ENCODE data around the gene SLC39A13.
"Not testable (repeated sequence)": the region's sequence is repeated elsewhere in the genome, so short reads cannot be mapped to it uniquely, and the experiment has no call there.

The SLC39A13 gene

DNA sequence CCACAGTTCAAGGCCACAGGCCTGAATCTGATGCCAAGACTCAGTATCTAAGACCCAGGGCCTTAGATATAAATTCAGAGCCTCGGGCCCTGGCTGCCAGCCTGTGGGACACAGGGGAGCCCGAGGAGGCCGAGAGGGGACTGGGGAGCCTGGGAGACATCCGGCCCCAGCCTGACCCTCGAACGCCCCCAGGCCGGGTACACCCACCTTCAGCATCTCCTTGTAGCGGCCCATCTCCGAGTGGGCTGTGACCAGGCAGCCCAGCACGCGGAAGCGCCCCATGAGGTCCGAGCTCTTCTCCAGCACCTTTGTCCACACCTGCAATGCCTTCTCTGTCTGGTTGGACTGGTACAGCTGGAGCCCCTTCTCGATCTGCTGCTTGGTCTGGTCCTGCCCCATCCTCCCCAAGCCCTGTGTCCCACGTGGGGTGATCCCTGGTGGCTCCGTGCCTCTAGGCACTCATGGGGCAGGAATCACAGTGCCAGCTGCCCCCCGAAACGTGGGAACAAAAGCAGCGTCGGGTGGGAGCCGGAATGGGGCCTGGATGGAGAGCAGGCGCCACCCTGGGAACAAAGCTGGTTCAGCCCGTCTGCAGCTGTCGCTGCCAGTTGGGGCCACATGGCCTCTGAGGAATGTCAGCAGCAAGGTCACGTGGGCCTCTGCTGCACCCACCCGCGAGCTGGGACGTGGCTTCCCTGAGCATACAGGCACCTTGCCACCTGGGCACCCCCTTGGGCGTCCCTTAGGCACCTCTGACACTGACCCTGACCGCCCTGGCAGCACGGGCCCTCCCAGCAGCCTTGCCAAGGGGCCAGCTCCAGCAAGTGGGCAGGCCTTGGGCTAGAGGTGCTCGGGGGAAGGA is 40.4 kb downstream of the SLC39A13 start, which contains the start of gene RAPSN:
TSS of gene RAPSN (minus strand) at position 571 of the 862 bp plus-strand sequence. CDS start at position 399, 172 bp downstream.
- no peak for DNase-seq (ENCODE audit: low read depth)
- H3K4me3 ChIP-seq (ENCODE audit: control insufficient read depth, low read depth, low read length): no peak within 1 kb of the TSS
- TF ChIP-seq, protein P1, sequence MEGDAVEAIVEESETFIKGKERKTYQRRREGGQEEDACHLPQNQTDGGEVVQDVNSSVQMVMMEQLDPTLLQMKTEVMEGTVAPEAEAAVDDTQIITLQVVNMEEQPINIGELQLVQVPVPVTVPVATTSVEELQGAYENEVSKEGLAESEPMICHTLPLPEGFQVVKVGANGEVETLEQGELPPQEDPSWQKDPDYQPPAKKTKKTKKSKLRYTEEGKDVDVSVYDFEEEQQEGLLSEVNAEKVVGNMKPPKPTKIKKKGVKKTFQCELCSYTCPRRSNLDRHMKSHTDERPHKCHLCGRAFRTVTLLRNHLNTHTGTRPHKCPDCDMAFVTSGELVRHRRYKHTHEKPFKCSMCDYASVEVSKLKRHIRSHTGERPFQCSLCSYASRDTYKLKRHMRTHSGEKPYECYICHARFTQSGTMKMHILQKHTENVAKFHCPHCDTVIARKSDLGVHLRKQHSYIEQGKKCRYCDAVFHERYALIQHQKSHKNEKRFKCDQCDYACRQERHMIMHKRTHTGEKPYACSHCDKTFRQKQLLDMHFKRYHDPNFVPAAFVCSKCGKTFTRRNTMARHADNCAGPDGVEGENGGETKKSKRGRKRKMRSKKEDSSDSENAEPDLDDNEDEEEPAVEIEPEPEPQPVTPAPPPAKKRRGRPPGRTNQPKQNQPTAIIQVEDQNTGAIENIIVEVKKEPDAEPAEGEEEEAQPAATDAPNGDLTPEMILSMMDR (conservative IDR thresholded peaks at IDR 0.05; ENCODE audit: control insufficient read depth, insufficient read depth, low read depth, low read length): no peak

DNA sequence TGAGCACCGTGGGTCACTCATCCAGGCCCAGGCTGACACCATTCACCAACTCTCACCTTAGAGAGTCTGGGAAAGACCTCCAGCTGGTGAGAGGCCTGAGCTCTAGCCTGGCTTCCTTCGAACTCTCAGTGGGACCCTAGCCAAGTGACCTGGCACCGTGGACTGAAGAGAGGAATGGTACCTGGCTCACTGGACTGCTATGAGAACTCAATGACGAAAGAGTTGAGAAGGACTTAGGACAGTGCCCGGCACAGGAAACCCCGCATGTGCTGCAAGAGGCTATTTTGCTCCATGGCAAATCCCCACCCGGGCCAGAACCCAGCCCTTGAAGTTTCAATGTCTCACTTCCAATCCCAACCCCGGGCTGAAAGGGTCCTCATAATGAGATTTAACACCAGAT is 41.2 kb downstream of the SLC39A13 start:
- DNase-seq (ENCODE audit: low read depth): no peak
- H3K4me3 ChIP-seq (ENCODE audit: control insufficient read depth, low read depth, low read length): no peak overlapping the region
- TF ChIP-seq, protein P1 (conservative IDR thresholded peaks at IDR 0.05; ENCODE audit: control insufficient read depth, insufficient read depth, low read depth, low read length): no peak

DNA sequence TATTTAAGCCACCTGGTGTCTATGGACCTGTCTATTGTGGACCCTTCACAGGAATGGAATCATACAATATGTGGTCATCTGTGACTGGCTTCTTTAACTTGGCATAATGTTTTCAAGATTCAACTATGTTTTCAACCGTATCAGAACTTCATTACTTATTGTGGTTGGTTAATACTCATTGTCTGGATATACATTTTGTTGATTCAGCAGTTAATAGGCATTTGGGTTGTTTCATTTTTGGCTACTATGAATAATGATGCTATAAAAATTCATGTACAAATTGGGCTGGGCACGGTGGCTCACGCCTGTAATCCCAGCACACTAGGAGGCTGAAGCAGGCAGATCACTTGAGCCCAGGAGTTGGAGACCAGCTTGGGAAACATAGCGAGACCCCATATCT is 43.0 kb downstream of the SLC39A13 start:
- DNase-seq (ENCODE audit: low read depth): no peak
- TF ChIP-seq, protein P1 (conservative IDR thresholded peaks at IDR 0.05; ENCODE audit: control insufficient read depth, insufficient read depth, low read depth, low read length): no peak
- H3K4me3 ChIP-seq (ENCODE audit: control insufficient read depth, low read depth, low read length): no peak overlapping the region

DNA sequence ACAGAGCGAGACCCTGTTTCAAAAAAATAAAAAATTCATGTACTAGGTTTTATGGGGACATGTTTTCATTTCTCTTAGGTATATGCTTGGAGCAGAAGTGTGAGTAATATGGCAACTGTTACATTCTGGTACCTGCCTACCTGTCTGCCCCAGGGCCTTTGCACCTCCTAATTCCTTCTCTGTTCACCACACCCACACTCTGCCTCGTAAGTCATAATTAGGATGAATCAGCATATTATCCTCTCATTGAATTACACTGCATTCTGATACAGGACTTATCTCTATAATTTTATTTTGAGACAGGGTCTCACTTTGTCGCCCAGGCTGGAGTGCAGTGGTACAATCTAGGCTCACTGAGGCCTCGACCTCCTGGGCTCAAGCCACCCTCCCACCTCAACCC is 43.6 kb downstream of the SLC39A13 start:
- no peak for DNase-seq (ENCODE audit: low read depth)
- TF ChIP-seq, protein P1 (conservative IDR thresholded peaks at IDR 0.05; ENCODE audit: control insufficient read depth, insufficient read depth, low read depth, low read length): no peak
- no peak overlapping the region for H3K4me3 ChIP-seq (ENCODE audit: control insufficient read depth, low read depth, low read length)

DNA sequence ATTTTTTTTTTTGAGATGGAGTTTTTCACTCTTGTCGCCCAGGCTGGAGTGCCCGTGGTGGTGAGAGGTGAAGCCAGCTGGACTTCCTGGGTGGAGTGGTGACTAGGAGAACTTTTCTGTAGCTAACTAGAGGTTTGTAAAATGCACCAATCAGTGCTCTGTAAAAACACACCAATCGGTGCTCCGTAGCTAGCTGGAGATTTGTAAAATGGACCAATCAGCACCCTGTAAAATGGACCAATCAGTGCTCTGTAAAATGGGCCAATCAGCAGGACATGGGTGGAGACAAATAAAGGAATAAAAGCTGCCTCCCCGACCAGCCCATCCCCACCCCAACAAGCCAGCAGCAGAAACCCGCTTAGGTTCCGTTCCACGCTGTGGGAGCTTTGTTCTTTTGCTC is 45.0 kb downstream of the SLC39A13 start:
- TF ChIP-seq, protein P1 (conservative IDR thresholded peaks at IDR 0.05; ENCODE audit: control insufficient read depth, insufficient read depth, low read depth, low read length): no peak
- DNase-seq (ENCODE audit: low read depth): peak; percentile 8
- no peak overlapping the region for H3K4me3 ChIP-seq (ENCODE audit: control insufficient read depth, low read depth, low read length)

DNA sequence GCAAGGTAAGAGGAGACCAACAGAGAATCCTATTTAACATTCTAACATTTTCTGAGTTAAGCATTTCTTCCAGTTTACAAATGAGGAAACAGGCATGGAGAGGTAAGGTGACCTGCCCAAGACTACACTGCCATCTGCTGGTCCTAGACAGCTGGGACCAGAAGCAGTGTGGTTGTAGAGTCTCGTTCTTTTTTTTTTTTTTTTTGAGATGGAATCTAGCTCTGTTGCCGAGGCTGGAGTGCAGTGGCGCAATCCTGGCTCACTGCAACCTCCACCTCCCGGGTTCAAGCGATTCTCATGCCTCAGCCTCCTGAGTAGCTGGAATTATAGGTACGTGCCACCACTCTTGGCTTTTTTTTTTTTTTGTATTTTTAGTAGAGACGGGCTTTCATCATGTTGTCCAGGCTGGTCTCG is 45.9 kb downstream of the SLC39A13 start:
- TF ChIP-seq, protein P1 (conservative IDR thresholded peaks at IDR 0.05; ENCODE audit: control insufficient read depth, insufficient read depth, low read depth, low read length): peak; percentile 95
- not testable (repeated sequence) for H3K4me3 ChIP-seq (ENCODE audit: control insufficient read depth, low read depth, low read length)
- peak; percentile 89 for DNase-seq (ENCODE audit: low read depth)

Measured in fibroblast of mammary gland (primary cell).